GM19467 (cell line): ENCODE data around the gene FAM184A.

ENCODE experiments used
- ATAC-seq: cut with Tn5 transposase; IDR thresholded peaks from one replicate; pipeline ENCODE4 v1.9.1; 2021; ENCODE audit warnings: mild to moderate bottlenecking, moderate library complexity; ENCODE audit not compliant: unreplicated experiment

FAM184A gene

DNA sequence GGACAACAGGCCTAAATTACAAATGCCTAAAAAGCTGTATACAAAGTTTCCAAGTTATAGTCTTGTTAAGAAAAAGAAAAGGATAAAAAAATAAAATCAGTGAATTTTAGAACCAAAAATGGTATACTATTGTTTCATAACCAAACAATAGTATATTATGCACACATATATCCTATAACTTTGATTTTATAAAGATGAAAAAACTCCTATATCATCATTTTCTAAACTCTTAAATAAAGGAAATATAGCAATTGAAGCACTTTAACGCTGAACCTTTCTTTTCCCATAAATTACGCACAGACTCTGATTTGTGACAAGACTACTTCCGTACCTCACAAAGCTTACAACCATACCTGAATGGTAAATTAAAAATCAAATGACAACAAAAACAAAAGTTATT lies 107.6 kb downstream of the FAM184A start:
- no peak for ATAC-seq

DNA sequence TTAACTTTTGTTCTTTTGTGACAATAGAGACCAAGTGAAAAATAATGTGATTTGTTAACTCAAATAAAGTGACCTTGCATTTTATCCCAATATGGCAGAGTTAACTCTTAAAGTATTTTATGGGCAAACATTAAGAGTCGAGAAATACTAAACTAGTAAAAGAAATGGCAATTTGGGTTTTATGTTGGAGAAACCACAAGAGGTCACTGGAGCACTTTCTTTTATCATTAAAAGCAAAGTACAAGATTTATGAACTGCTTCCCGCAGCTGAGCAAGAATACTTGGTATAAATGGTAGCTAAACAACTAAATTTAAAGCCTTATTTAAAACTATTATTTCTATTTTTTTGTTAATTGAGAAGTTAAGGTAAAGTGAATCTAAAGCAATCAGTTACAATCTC lies 110.0 kb downstream of the FAM184A start:
- no peak for ATAC-seq

DNA sequence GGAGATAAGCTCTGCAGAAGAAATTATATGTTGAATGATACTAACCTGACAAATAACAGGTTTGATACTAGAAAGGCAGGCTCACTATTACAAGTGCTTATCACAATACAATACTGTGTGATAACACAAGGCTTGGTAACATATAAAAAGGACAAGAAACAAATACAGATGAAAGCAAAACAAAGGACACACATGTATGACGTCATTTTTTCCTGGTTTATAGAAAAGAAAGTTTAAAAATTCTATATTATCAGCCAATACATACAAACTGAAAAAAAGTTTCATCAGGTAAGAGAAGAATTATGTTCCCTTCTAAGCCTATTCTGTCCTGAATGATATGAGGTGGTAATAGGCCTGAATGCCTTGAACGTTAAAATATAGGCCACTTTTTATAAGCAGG lies 111.2 kb downstream of the FAM184A start:
- no peak for ATAC-seq

DNA sequence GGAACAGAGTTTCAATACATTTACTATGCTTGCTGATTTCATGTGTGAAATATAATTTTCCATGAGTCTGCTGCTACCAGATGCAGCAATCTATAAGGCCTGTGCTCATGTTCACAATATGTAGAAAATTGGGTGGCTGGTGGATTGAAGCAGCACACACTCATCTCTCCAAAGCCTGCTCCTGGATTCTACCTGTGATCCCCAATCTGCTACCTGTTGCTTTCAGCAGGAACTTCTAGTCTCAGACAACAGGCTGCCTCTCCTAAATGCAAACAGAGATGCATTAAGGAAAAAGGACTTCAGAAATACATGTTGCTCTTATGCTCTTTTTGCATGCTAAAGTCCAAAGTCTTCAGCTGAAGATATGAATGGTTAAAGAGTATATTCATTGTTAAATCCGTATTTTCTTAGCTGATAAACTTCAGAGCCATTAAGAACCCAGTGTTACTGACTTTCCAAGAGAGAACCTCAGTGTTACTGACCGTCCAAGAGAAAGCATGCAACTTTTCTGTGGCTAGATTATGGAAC lies 112.6 kb downstream of the FAM184A start:
- no peak for ATAC-seq

DNA sequence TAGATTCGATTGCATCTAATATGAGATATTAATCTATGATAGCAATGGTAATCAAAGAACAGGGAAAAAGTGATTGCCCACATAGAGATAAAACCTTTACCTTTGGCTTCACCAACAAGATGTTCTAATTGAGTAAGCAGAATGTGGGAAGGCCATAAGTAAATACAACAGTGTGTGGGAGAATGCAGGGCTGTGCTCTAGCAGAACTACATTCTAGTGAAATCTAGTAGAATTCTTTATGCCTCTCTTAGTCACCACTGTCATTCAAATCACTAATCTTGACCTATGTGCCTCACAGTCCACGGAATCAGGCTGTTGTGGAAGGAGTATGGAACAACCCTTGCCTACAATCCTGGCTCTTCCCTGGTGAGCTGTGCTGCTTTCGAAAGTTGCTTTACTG lies 113.1 kb downstream of the FAM184A start:
- ATAC-seq = no peak

DNA sequence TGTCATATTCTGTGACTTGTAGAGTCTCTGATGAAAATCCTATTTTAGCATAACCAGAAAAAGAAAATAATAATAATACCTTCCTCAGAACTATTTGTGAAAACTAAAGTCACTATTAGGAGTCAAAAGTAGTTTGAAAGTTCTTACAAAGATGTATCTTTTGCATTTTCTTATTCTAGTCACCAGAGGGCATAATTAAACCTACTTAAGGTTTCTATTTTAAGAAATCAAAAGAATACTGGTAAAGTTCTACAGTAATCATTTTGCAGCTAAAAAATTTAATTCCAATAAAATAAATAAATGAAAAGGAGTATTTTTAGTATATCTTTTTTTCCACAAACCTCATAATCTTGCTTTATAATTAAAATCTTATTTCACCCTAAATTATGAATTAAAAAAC lies 115.5 kb downstream of the FAM184A start:
- no peak for ATAC-seq

DNA sequence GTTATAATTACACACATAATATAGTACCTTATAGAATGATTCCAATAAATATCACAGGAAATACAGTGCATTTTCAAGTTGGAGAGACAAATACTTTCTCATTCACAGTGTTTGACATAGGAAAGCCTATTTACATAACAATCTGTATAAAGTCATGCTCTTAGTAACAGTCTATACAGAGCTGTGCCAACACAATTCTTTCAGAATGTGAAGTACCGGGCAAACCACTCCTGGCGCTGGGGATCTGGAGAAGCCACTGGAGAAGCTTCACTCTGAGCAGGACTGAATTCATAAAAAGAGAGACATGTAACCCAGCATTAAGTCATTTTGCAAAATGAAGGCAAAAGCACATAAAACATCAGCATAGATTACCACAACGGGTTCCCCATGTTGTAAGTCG lies 118.6 kb downstream of the FAM184A start:
- no peak for ATAC-seq

DNA sequence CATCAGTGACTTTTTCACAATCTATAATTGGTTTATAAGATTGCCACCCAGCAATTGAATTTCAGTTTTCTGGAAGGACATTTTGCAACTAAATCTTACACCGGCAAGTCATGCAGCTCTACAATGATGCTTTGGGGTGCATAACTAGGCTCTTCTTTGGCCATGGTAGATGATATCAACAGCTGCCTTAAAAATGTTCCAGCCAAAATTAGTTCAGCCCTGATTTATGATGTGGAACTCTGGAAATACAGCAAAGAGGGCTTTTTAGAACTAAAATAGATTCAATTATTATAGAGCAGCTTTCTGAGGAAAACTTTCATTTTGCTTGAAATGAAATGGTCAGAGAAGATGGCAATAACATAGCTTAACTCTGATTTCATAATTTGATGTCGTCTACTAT lies 125.1 kb downstream of the FAM184A start:
- ATAC-seq = no peak

DNA sequence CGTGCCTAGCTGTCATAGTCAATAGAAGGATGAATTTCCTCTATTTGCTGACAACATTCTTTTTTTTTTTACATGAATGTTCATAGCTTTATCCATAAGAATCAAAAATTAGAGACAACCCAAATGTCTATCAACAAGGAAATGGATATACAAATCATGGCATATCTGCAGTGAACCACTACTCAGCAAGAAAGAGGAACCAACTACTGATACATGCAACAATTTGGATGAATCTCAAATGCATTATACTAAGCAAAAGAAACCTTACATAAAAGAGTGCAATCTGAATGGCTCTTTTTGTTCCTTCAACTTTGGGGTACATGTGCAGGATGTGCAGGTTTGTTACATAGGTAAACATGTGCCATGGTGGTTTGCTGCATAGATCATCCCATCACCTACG lies 125.8 kb downstream of the FAM184A start:
- no peak for ATAC-seq

DNA sequence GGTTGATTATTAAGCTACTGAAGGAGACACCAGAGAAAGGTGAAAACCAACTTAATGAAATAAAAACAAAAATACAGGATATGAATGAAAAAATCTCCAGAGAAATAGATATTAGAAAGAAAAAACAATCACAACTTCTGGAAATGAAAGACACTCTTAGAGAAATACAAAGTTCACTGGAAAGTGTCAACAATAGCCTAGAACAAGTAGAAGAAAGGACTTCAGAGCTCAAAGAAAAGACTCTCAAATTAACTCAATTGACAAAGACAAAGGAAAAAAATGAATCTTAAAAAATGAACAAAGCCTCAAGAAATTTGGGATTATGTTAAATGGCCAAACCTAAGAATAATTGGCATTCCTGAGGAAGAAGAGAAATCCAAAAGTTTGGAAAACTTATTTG lies 133.2 kb downstream of the FAM184A start:
- no peak for ATAC-seq

DNA sequence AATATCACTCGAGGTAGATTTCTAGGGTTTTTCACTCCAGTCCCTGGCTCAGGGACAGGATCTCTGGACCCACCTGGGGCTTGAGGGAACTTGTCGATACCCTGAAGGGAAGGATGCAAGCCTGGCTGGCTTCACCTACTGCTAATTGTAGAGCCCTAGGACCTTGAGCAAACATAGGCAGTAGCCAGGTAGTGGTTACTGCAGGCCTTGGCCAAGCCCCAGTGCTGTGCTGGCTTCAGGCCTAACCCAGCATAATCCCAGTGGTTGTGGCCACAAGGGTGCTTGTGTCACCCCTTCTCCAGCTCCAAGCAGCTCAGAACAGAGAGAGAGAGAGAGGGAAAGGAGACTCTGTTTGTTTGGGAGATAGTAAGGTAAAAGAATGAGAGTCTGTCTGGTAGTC lies 137.7 kb downstream of the FAM184A start:
- no peak for ATAC-seq

DNA sequence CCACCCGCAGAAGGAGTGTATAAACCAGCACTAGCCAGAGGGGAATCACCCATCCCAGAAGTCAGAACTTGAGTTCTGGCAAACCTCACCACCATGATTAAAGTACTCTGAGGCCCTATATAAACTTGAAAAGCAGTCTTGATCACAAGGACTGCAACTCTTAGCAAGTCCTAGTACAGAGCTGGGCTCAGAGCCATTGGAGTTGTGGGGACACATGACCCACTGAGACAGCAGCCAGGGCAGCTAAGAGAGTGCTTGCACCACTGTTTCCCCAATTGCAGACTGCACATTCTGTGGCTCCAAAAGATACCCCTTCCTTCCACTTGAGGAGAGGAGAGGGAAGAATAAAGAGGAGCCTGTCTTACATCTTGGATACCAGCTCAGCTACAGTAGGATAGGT lies 138.8 kb downstream of the FAM184A start:
- no peak for ATAC-seq

DNA sequence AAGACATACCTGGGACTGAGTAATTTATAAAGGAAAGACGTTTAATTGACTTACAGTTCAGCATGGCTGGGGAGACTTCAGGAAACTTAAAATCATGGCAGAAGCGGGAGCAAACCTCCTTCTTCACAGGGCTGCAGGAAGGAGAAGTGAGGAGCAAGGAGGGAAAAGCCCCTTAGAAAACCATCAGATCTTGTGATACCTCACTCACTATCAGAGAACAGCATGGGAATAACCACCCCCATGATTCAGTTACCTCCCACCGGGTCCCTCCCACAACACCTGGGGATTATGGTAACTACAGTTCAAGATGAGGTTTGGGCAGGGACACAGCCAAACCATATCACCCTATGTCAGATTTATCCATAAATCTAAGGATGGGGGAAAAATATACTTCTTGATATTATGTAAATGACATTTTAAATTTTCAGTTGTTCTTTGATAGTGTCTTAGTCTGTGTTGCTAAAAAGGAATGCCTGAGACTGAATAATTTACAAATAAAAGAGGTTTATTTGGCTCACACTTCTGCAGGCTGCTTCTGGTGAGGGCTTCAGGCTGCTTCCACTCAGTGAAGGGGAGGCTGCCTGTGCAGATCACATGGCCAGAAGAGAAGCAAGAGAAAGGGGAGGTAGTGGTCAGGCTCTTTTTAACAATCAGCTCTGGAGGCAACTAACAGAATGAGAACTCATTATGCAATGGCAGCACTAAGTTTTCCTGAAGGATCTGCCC lies 142.3 kb downstream of the FAM184A start:
- ATAC-seq = no peak

DNA sequence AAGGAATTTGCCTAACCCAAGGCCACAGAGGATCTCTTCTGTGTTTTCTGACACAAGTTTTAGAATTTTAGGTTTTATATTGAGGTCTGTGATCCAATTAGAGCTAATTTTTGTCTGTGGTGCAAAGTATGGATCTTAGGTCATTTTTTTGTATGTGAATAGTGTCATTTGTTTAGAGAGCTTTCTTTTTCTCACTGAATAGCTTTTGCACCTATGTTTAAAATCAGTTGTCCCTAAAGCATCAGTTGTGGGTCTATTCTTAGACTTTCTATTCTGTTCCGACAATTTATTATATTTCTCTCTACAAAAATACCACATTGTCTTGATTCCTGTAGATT lies 143.2 kb downstream of the FAM184A start:
- peak; percentile 2 for ATAC-seq

DNA sequence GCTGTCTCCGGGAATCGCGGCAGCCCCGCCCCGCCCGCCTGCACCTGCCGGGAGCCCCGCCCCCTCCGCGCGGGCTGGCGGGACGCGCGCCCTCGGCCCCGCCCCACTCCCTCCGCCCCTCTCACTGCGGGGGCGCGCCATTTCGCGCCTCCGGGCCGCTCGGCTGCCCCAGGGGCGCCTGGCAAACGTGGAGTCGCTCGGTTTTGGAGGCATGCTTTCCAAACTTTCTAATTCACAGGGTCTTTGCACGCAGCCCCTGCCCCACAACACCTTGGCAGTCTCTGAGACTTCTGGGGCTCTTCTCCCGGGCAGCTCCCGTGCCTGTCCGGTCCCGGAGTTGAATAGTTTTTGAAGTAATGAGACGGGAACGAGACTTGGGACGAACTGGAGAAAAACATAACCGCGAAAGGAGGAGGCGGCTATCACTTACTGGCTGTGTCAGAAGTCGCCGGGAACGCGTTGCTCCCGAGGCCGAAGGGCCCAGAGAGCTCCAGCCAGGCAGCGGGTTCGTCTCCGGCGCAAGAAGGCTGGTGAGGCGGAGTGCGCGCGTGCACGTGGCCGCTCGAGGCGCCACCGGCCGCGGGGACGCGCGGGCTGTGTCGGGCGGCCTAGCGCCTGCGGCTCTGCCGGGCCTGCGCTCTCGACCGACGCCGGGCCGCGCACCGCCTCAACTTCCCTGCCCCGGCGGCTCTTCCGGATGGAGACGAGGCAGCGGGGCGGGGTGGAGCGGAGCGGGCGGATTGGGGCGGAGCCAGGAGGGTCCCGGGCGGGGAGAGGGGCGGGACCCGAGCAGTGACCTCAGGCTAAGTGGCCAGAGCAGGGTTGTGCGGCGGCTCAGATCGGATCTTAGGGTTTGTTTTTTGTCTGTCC lies 143.8 kb downstream of the FAM184A start, which contains the start of gene MCM9:
Gene MCM9 (minus strand): TSS at position 699 of the 870 bp plus-strand sequence. CDS start 3,436 bp downstream, outside the sequence.
- ATAC-seq = peak; percentile 96

DNA sequence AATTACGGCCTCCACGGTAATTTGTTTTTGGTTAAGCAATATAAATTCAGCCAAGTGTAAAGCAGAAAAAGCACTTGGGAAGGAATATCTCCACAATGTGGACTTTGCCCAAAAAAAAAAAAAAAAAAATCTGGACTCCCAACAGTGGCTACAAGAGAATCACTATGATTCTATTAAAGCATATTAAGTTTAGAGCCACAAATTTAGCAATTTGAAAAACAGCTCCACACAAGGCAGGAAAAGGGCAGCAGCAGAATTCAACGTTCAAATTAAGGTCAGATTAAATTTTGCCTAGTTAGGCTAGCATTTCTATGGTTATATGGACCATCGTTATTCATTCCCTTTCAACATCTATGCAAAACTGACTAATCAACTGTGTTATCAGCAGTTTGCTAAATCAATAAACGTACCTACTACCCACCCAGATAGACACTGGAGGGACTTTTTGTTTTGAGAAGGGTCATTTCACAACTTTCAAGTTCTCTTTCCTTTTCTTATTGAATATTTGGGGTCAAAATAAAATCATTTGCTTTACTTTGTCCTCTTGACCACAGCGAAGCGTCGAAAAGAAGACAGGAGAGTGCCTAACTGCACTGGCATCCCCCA lies 144.5 kb downstream of the FAM184A start:
- peak; percentile 1 for ATAC-seq

DNA sequence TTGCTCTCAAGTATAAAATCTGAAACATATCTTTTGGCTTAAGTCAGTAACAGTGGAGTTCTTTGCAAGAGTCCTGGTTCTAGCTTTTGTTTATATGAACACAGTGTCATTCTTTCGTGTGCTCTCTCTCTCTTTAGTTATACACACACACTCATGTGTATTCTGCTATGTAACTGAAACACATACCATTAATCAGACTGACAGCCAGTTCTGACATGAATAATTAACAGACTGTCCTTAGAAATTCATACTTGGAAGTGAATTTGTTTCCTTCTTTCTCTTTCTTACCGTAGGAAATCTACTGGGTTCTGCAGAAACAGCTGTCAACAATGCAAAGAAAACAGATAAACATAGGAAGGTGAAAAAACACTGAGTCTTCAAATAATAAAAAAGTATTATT lies 146.0 kb downstream of the FAM184A start:
- ATAC-seq = no peak

DNA sequence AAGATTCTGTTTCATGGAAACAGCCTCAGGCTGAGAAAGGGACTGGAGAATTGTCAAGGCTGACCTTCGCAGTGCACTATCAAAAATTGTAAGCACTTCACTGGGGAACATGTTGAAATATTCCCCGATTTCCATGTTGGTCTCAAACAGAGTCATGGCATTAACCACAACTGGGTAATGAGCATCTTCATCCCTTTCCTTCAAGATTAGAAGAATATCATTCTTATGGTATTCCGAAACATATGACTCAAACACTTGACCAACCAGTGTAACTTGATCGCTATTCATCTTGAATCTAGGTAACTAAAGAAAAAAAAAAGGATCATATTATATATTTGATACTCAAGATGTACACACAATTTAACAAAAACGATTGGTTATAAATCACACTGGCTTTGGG lies 147.0 kb downstream of the FAM184A start:
- ATAC-seq = no peak

DNA sequence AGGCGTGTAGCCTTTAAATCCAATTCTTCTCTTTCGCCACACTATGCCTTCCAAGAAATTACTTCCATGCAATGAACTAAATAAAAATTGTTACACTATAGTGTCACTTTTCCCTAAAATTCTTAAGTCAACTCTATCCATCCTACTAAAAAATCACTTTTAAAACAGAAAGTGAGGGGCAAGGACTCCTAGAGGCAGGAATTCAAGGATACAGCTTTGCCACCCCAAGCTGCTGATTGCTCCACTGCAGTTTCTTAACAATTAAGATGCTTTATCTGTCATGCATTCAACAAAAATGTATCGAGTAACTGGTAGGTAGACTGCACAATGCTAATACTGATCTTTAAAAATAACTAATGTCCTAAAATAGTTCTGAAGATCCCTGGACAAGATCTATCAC lies 147.8 kb downstream of the FAM184A start:
- no peak for ATAC-seq

DNA sequence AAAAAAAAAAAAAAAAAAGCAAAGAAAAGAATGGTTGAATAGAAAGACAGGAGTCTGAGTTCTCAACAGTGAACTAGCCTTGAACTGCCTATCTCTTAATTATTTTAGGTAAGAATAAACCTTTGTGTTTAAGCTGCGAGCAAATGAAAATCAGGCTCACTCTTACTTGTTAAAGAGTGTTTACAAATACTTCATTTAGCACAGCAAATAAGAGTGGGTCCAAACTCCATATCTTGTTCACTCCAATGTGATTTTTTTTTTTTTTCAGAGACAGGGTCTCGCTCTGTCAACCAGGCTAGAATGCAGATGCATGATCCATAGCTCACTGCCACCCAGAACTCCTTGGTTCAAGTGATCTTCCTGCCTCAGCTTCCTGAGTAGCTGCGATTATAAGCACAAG lies 155.4 kb downstream of the FAM184A start:
- ATAC-seq = no peak

DNA sequence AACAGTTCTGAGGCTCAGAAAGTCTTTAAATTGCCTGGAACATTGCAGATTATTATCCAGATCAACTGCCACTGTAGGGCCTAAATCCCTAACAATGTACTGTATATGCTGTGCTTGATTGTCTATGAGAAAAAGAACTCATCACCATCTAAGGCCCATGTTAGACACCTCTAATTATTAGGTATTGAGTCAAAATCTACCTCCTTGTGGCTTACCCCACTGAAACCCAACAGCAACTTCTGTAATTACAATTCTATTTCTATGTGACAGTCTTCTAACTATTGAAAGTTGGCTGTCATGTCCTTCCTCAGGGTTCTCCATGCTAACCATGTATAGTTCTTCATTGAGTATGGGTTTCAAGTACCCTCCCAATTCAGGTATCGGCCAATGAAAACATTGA lies 157.4 kb downstream of the FAM184A start:
- ATAC-seq = no peak

DNA sequence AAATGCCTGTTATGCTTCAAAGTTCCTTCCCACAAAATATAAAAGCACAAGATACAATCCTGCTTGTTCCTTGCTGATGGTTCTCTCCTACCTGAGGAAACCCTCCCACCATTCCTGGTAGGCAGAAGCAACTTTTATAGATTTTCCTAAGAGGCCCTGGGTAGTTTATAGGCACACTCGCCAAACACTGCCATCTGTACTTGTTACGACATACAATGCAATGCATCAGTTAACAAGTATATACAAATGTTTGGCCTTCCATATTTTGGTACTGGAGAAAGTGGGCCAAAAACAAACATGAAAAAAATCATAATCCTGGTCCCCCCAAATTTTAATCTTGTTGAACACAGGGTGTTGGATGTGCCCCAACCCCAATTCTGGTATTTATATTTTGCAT lies 160.1 kb downstream of the FAM184A start:
- no peak for ATAC-seq
